K562 (cell line): ENCODE results near the gene BMF. TPM values are rescaled to one million over a fixed set of nuclear protein-coding genes. Genes with fewer than 3 reads are reported as not detected.

Source experiments
- BCL6 ChIP-seq: fragments of 250-450 bp; sonication (Bioruptor Pico); IDR thresholded peaks from 2 replicates; pipeline ENCODE4 v1.4.0; 2020
- BRD9 ChIP-seq: fragments of 450-650 bp; IDR thresholded peaks from 2 replicates; pipeline ENCODE4 v1.6.1; 2018; ENCODE audit warnings: low read depth; ENCODE audit not compliant: partially characterized antibody
- CBFA2T3 ChIP-seq: fragments of 450-650 bp; IDR thresholded peaks from 2 replicates; pipeline ENCODE4 v1.6.1; 2017
- DDX20 ChIP-seq: fragments of 450-650 bp; IDR thresholded peaks from 2 replicates; pipeline ENCODE4 v1.6.1; 2016; ENCODE audit warnings: missing genetic modification characterization, low read depth, mild to moderate bottlenecking, missing compliant biosample characterization, moderate library complexity
- FOXJ3 ChIP-seq: sonication (generic); formaldehyde crosslinking; IDR thresholded peaks from 2 replicates; pipeline ENCODE4 v1.4.0; 2020; ENCODE audit warnings: mild to moderate bottlenecking, missing genetic modification reagents
- FOXP4 ChIP-seq: sonication (generic); formaldehyde crosslinking; IDR thresholded peaks from 2 replicates; pipeline ENCODE4 v1.8.0; 2022; ENCODE audit warnings: mild to moderate bottlenecking, missing genetic modification reagents, borderline replicate concordance
- GABPB1 ChIP-seq: sonication (generic); formaldehyde crosslinking; IDR thresholded peaks from 2 replicates; pipeline ENCODE4 v1.8.0; 2022; ENCODE audit warnings: mild to moderate bottlenecking, missing genetic modification reagents
- HIVEP1 ChIP-seq: fragments of 250-450 bp; sonication (Bioruptor Pico); IDR thresholded peaks from 2 replicates; pipeline ENCODE4 v1.4.0; 2020; ENCODE audit warnings: mild to moderate bottlenecking
- KLF10 ChIP-seq: fragments of 250-450 bp; sonication (Bioruptor Pico); IDR thresholded peaks from 2 replicates; pipeline ENCODE4 v1.6.1; 2021; ENCODE audit warnings: matching md5 sums
- NR2F6 ChIP-seq: fragments of 450-650 bp; formaldehyde crosslinking; IDR thresholded peaks from 2 replicates; pipeline ENCODE4 v1.4.0; 2020; ENCODE audit warnings: mild to moderate bottlenecking
- RFX1 ChIP-seq: fragments of 450-650 bp; IDR thresholded peaks from 2 replicates; pipeline ENCODE4 v1.6.1; 2016; ENCODE audit warnings: mild to moderate bottlenecking, moderate library complexity
- STAT5B ChIP-seq: fragments of 250-450 bp; sonication (Bioruptor Pico); IDR thresholded peaks from 2 replicates; pipeline ENCODE4 v1.8.0; 2021; ENCODE audit warnings: mild to moderate bottlenecking, inconsistent platforms
- TARDBP ChIP-seq: fragments of 450-650 bp; IDR thresholded peaks from 2 replicates; pipeline ENCODE4 v1.6.1; 2016
- TFAP4 ChIP-seq: sonication (generic); formaldehyde crosslinking; IDR thresholded peaks from 2 replicates; pipeline ENCODE4 v1.8.0; 2022; ENCODE audit warnings: missing genetic modification reagents, mild to moderate bottlenecking, moderate library complexity, borderline replicate concordance
- U2AF1 ChIP-seq: fragments of 200-400 bp; formaldehyde crosslinking; optimal IDR thresholded peaks from 2 replicates; pipeline ENCODE3; 2017; ENCODE audit warnings: mild to moderate bottlenecking, low read depth, low read length, moderate library complexity
- WHSC1 ChIP-seq: IDR thresholded peaks from one replicate; pipeline ENCODE4 v1.6.1; 2012; ENCODE audit warnings: low read length, control low read depth, inconsistent platforms
- ZBTB33 ChIP-seq: sonication (generic); formaldehyde crosslinking; IDR thresholded peaks from 2 replicates; pipeline ENCODE4 v1.8.1; 2023; ENCODE audit warnings: mild to moderate bottlenecking, missing genetic modification reagents
- ZNF197 ChIP-seq: fragments of 200-800 bp; sonication (Bioruptor generic); IDR thresholded peaks from 2 replicates; pipeline ENCODE4 v1.6.1; 2016; ENCODE audit warnings: low read depth, missing genetic modification characterization, missing compliant biosample characterization
- ZNF583 ChIP-seq: fragments of 250-450 bp; sonication (Bioruptor Pico); IDR thresholded peaks from 2 replicates; pipeline ENCODE4 v1.4.0; 2020
- polyA plus RNA-seq, 8 experiments: library from polyadenylated mRNA; depleted of rRNA in 4 of 8; stranded (reverse) in 5 of 8; unstranded in 3 of 8; fragments of >200 nt; fragmentation: Nextera tagmentation in 2 of 8; fragmentation: Illumina TruSeq in 1 of 8; extraction: Ambion mirVana in 2 of 8; extraction: Trizol in 1 of 8; gene quantifications; 2 replicates each; pipeline versions ENCODE4 v1.2.1 to v1.2.3, GENCODE V29; 2011 to 2014; ENCODE audit warnings: inconsistent platforms in 1 of 8, missing spikeins in 1 of 8
- total RNA-seq, 7 experiments: library from RNA; depleted of rRNA in 6 of 7; stranded (reverse); fragments of >200 nt in 6 of 7; fragmentation: Illumina TruSeq in 2 of 7; extraction: Trizol in 2 of 7; gene quantifications; 2 replicates each; pipeline versions ENCODE4 v1.2.1 to v1.2.3, GENCODE V29; 2011 to 2021; ENCODE audit warnings: low replicate concordance in 1 of 7
- TF ChIP-seq, protein P1 (sequence below), 3 experiments: IDR thresholded peaks in 2 of 3; conservative IDR thresholded peaks in 1 of 3; 2 replicates each; pipeline ENCODE4 v1.5.1; 2011 to 2012; ENCODE audit warnings: low read length in 3 of 3, mild to moderate bottlenecking in 3 of 3, control low read depth in 2 of 3, improper control_type of control experiment in 1 of 3, inconsistent platforms in 1 of 3, low read depth in 1 of 3, mixed read lengths in 1 of 3, moderate library complexity in 1 of 3; ENCODE audit not compliant: insufficient read depth in 2 of 3
- TF ChIP-seq, protein P2 (sequence below): fragments of 250-450 bp; sonication (Bioruptor Pico); IDR thresholded peaks from 2 replicates; pipeline ENCODE4 v1.4.0; 2020; ENCODE audit warnings: mild to moderate bottlenecking, moderate library complexity

Gene BMF
- total and polyA plus RNA-seq, 9 of the 15 experiments (the other 6 are each of a cell fraction or from before 2014, with no cell fraction given) = 0.25 to 0.91 (median 0.59) TPM; not detected in 2

- TF ChIP-seq ZBTB33 (CRISPR knock-in tag) (no peak), CBFA2T3 (no peak), TFAP4 (CRISPR knock-in tag) (peak; percentile 99), STAT5B (CRISPR knock-in tag) (no peak), U2AF1 (no peak), FOXJ3 (CRISPR knock-in tag) (no peak), ZNF197 (CRISPR knock-in tag) (peak; percentile 83; the same call in 1 of the 2 replicates), BCL6 (no peak), GABPB1 (CRISPR knock-in tag) (no peak), KLF10 (CRISPR knock-in tag) (no peak), ZNF583 (no peak), TARDBP (peak; percentile 73; the same call in 1 of the 2 replicates), WHSC1 (no peak), NR2F6 (CRISPR knock-in tag) (no peak), DDX20 (tag) (no peak), FOXP4 (no peak), HIVEP1 (CRISPR knock-in tag) (no peak), BRD9 (no peak), RFX1 (peak; percentile 82)
- TF ChIP-seq, protein P1, sequence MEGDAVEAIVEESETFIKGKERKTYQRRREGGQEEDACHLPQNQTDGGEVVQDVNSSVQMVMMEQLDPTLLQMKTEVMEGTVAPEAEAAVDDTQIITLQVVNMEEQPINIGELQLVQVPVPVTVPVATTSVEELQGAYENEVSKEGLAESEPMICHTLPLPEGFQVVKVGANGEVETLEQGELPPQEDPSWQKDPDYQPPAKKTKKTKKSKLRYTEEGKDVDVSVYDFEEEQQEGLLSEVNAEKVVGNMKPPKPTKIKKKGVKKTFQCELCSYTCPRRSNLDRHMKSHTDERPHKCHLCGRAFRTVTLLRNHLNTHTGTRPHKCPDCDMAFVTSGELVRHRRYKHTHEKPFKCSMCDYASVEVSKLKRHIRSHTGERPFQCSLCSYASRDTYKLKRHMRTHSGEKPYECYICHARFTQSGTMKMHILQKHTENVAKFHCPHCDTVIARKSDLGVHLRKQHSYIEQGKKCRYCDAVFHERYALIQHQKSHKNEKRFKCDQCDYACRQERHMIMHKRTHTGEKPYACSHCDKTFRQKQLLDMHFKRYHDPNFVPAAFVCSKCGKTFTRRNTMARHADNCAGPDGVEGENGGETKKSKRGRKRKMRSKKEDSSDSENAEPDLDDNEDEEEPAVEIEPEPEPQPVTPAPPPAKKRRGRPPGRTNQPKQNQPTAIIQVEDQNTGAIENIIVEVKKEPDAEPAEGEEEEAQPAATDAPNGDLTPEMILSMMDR (IDR thresholded peaks at IDR 0.05 in 2 of 3, conservative IDR thresholded peaks at IDR 0.05 in 1 of 3; ENCODE audit: insufficient read depth in 2 of 3, low read depth in 1 of 3, low read length in 3 of 3) = peak; percentile 69 to 79 (median 73)
- TF ChIP-seq, protein P2, sequence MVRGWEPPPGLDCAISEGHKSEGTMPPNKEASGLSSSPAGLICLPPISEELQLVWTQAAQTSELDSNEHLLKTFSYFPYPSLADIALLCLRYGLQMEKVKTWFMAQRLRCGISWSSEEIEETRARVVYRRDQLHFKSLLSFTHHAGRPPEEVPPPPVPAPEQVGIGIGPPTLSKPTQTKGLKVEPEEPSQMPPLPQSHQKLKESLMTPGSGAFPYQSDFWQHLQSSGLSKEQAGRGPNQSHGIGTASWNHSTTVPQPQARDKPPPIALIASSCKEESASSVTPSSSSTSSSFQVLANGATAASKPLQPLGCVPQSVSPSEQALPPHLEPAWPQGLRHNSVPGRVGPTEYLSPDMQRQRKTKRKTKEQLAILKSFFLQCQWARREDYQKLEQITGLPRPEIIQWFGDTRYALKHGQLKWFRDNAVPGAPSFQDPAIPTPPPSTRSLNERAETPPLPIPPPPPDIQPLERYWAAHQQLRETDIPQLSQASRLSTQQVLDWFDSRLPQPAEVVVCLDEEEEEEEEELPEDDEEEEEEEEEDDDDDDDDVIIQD (CRISPR knock-in tag) = no peak
These were observed at the start of gene BMF (continued) for GRCh38 chr15:40108855-40109735.
